Progenitor cell of endocrine pancreas (in vitro differentiated cells): ENCODE results near the gene RASA1. TPM values are rescaled to one million over a fixed set of nuclear protein-coding genes. Genes with fewer than 3 reads are reported as not detected.

Source experiments
- DNase-seq: peaks from one replicate; pipeline ENCODE4 v3.0.0; 2021; ENCODE audit warnings: low spot score; ENCODE audit not compliant: unreplicated experiment
- H3K27ac Mint-ChIP-seq: 2 replicates; pipeline ENCODE4 v1.8.0; 2021; ENCODE audit warnings: mild to moderate bottlenecking, moderate library complexity, mixed read lengths
- H3K27me3 Mint-ChIP-seq: 2 replicates; pipeline ENCODE4 v1.8.0; 2021; ENCODE audit warnings: mixed read lengths
- H3K36me3 Mint-ChIP-seq: 2 replicates; pipeline ENCODE4 v1.8.0; 2022; ENCODE audit warnings: mixed read lengths; ENCODE audit not compliant: insufficient read depth
- H3K4me1 Mint-ChIP-seq: 2 replicates; pipeline ENCODE4 v1.8.0; 2021; ENCODE audit warnings: low read depth, mixed read lengths
- H3K4me3 Mint-ChIP-seq: 2 replicates; pipeline ENCODE4 v1.8.0; 2021; ENCODE audit warnings: low read depth, mild to moderate bottlenecking, moderate library complexity, mixed read lengths
- H3K9me3 Mint-ChIP-seq: 2 replicates; pipeline ENCODE4 v1.8.0; 2021; ENCODE audit warnings: low read depth, mixed read lengths
- CTCF ChIP-seq: fragments of 200-600 bp; sonication (generic); IDR thresholded peaks from one replicate; pipeline ENCODE4 v1.5.0; 2021; ENCODE audit warnings: antibody characterized with exemption, mild to moderate bottlenecking; ENCODE audit not compliant: unreplicated experiment
- total RNA-seq: library from RNA; stranded (reverse); gene quantifications from 2 replicates; pipeline ENCODE4 v1.2.1, GENCODE V29; 2021

Gene RASA1
- total RNA-seq, 1 donor from 2014 or later, result 42.6 TPM

- no peak for DNase-seq
- Mint-ChIP-seq H3K27ac (no peak overlapping the region), H3K4me3 (peak overlapping the region; percentile 63), H3K9me3 (no peaks in the 10 kb centered on the region), H3K4me1 (peaks cover 12% of the 10 kb centered on the region), H3K36me3 (peaks cover 21% of the 10 kb centered on the region), H3K27me3 (no peaks in the 10 kb centered on the region)
- TF ChIP-seq CTCF, result no peak
Observed at GRCh38 chr5:87410931-87411330, 143.2 kb downstream of the RASA1 start.

GRCh38 chr5:87411586-87411972, 143.9 kb downstream of the RASA1 start:
- peaks cover 12% of the 10 kb centered on the region for H3K4me1 Mint-ChIP-seq
- DNase-seq, result no peak
- no peak for TF ChIP-seq CTCF
- H3K36me3 Mint-ChIP-seq, result peaks cover 17% of the 10 kb centered on the region
- H3K4me3 Mint-ChIP-seq, result peak overlapping the region; percentile 85
- no peaks in the 10 kb centered on the region for H3K9me3 Mint-ChIP-seq
- no peaks in the 10 kb centered on the region for H3K27me3 Mint-ChIP-seq
- peak overlapping the region; percentile 91 for H3K27ac Mint-ChIP-seq

- DNase-seq, result no peak
Observed at GRCh38 chr5:87411973-87412629, 144.4 kb downstream of the RASA1 start.

GRCh38 chr5:87412630-87413342, 145.1 kb downstream of the RASA1 start, which contains the start of gene CCNH:
CCNH (minus strand) TSS chr5:87412930; CDS start chr5:87412794, 136 bp downstream.
- Mint-ChIP-seq H3K4me3 (peak within 1 kb of the TSS; percentile 85), H3K27ac (peak within 1 kb of the TSS; percentile 91), H3K9me3 (no peaks in the 10 kb centered on the region), H3K27me3 (no peaks in the 10 kb centered on the region), H3K4me1 (peaks cover 12% of the 10 kb centered on the region), H3K36me3 (peaks cover 7% of the 10 kb centered on the region)
- DNase-seq, result peak; percentile 88
- no peak for TF ChIP-seq CTCF

More at GRCh38 chr5:87411973-87412629, 144.4 kb downstream of the RASA1 start:
- Mint-ChIP-seq H3K4me1 (peaks cover 12% of the 10 kb centered on the region), H3K4me3 (peak overlapping the region; percentile 85), H3K36me3 (peaks cover 12% of the 10 kb centered on the region), H3K27ac (peak overlapping the region; percentile 91), H3K9me3 (no peaks in the 10 kb centered on the region), H3K27me3 (no peaks in the 10 kb centered on the region)
- no peak for TF ChIP-seq CTCF

- no peak for TF ChIP-seq CTCF
- no peak for DNase-seq
- Mint-ChIP-seq H3K4me1 (peaks cover 12% of the 10 kb centered on the region), H3K36me3 (peaks cover 6% of the 10 kb centered on the region), H3K4me3 (peak overlapping the region; percentile 85), H3K27ac (peak overlapping the region; percentile 91), H3K9me3 (no peaks in the 10 kb centered on the region), H3K27me3 (no peaks in the 10 kb centered on the region)
Observed at GRCh38 chr5:87413343-87413645, 145.6 kb downstream of the RASA1 start.
